ENCODE measurements around the gene TMEM184B. TPM values are rescaled to one million over a fixed set of nuclear protein-coding genes. Genes with fewer than 3 reads are reported as not detected.

TMEM184B gene
- total and polyA plus RNA-seq, 2 of the 8 experiments (the other 6 are each of a cell fraction or from before 2014, with no cell fraction given) = 41.6 to 81.0 TPM

DNA sequence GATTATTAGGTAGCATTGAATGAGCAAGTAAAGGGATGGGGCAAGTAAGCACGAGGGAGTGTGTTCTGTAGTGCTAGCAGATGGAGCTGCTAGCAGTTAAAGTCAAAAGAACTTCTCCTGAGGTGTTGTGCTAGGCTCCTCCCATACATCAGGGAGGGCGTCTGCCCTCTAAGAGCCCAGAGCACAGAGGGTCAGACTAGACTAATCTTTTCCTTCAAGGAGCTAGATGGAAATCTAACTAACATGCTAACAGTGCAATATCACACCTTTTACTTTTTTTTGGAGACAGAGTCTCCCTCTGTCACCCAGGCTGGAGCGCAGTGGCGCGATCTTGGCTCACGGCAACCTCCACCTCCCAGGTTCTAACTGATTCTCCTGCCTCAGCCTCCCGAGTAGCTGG lies 88.0 kb downstream of the TMEM184B start:
- peak overlapping the region; percentile 0; the same call in 1 of the 2 replicates for H2AFZ ChIP-seq (ENCODE audit: low read length)
- 81% methylated on average over 7 of the region's 7 CpGs; no CpG with 5 or more reads in 1 of the 2 experiments for WGBS, 2 experiments (ENCODE audit: extremely low coverage in 1 of 2, insufficient coverage in 1 of 2, insufficient read length in 1 of 2, insufficient replicate concordance in 2 of 2, low coverage in 1 of 2, low lambda C conversion rate in 2 of 2, missing lambda C conversion rate in 1 of 2)

More for the DNA sequence above, 88.0 kb downstream of the TMEM184B start:
- Histone ChIP-seq H3K23ac (ENCODE audit: insufficient read length) (no peak overlapping the region), H3K56ac (replicated peaks; ENCODE audit: insufficient read length, low read depth, low read length) (no peak overlapping the region), H2BK120ac (replicated peaks; ENCODE audit: low read depth, low read length) (no peak overlapping the region), H3K4me1 (replicated peaks in 1 of 4; ENCODE audit: control insufficient read depth in 3 of 4, insufficient read depth in 4 of 4, low read length in 3 of 4) (peaks cover 0 to 13% (median 8%) of the 10 kb centered on the region in 4 experiments; a peak in 6 of 7 replicates), H3K79me2 (ENCODE audit: control insufficient read depth in 1 of 2, insufficient read depth in 2 of 2, low read length in 2 of 2) (no peaks in the 10 kb centered on the region), H4K8ac (ENCODE audit: extremely low read depth, insufficient read depth, low read length) (no peak overlapping the region), H3K14ac (ENCODE audit: insufficient read length) (no peak overlapping the region), H2BK15ac (ENCODE audit: low read length) (no peak overlapping the region), H2BK20ac (ENCODE audit: low read length) (no peak overlapping the region; the same call in 1 of the 2 replicates), H3K27ac (ENCODE audit: low read depth, low read length) (no peak overlapping the region), H4K5ac (ENCODE audit: insufficient read length, low read depth, low read length) (no peak overlapping the region), H4K20me1 (replicated peaks in 1 of 2; ENCODE audit: control insufficient read depth in 1 of 2, insufficient read depth in 2 of 2, low read length in 2 of 2) (no peaks in the 10 kb centered on the region), H3K9ac (replicated peaks in 1 of 4; ENCODE audit: extremely low read depth in 1 of 4, low read depth in 3 of 4, low read length in 3 of 4) (no peak overlapping the region), H3K4ac (replicated peaks; ENCODE audit: insufficient read length, low read depth, low read length) (no peak overlapping the region), H3K18ac (ENCODE audit: extremely low read depth, low read length) (no peak overlapping the region), H2AK5ac (ENCODE audit: low read depth, low read length) (no peak overlapping the region), H3K23me2 (ENCODE audit: low read depth, low read length) (peaks cover 7% of the 10 kb centered on the region), H3K9me3 (ENCODE audit: insufficient read depth in 2 of 2, low read depth in 1 of 2, low read length in 1 of 2) (no peaks in the 10 kb centered on the region), H4K91ac (replicated peaks; ENCODE audit: insufficient read length, low read length) (no peak overlapping the region), H2BK12ac (ENCODE audit: low read depth, low read length) (no peak overlapping the region), H3K4me3 (ENCODE audit: extremely low read depth in 1 of 4, insufficient read depth in 2 of 4, low read depth in 3 of 4, low read length in 4 of 4) (no peak overlapping the region), H3K36me3 (ENCODE audit: control insufficient read depth in 2 of 4, insufficient read depth in 4 of 4, low read length in 3 of 4) (no peaks in the 10 kb centered on the region), H3K4me2 (ENCODE audit: insufficient read depth in 1 of 2, low read depth in 2 of 2, low read length in 2 of 2) (no peak overlapping the region), H3K79me1 (ENCODE audit: low read depth, low read length) (no peaks in the 10 kb centered on the region), H3K27me3 (replicated peaks in 1 of 4; ENCODE audit: control insufficient read depth in 3 of 4, extremely low read depth in 1 of 4, insufficient read depth in 3 of 4, low read length in 3 of 4) (no peaks in the 10 kb centered on the region; a peak in 1 of 7 replicates), H2BK5ac (ENCODE audit: low read depth, low read length) (no peak overlapping the region)
- no peak for DNase-seq (ENCODE audit: low read depth in 1 of 2, low spot score in 2 of 2)
- POLR2A ChIA-PET (ENCODE audit: partially characterized antibody) = interaction anchor here (2.5 kb wide), 1 partner anchor 17 kb away, joined by 12 read pairs; the partner anchor contains the start of gene MAFF
- CTCF ChIA-PET (ENCODE audit: partially characterized antibody) = interaction anchor here (1.6 to 1.8 kb wide), 2 partner anchors 8 to 20 kb away, joined by 5 to 8 read pairs; no protein-coding TSS in a partner anchor
- no peak for FAIRE-seq
- TF ChIP-seq YY1 (IDR thresholded peaks at IDR 0.05; ENCODE audit: low read depth, low read length) (no peak), CTBP2 (IDR thresholded peaks at IDR 0.05; ENCODE audit: borderline replicate concordance, insufficient read depth, insufficient read length, low read length) (no peak), EP300 (IDR thresholded peaks at IDR 0.05; ENCODE audit: borderline replicate concordance in 1 of 2, low read depth in 2 of 2, low read length in 2 of 2) (no peak), SRF (IDR thresholded peaks at IDR 0.05; ENCODE audit: low read depth, low read length) (no peak), CHD1 (IDR thresholded peaks at IDR 0.05; ENCODE audit: low read depth, low read length) (no peak)
- TF ChIP-seq, protein P1, sequence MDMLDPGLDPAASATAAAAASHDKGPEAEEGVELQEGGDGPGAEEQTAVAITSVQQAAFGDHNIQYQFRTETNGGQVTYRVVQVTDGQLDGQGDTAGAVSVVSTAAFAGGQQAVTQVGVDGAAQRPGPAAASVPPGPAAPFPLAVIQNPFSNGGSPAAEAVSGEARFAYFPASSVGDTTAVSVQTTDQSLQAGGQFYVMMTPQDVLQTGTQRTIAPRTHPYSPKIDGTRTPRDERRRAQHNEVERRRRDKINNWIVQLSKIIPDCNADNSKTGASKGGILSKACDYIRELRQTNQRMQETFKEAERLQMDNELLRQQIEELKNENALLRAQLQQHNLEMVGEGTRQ (IDR thresholded peaks at IDR 0.05; ENCODE audit: low read length) = no peak
